Body of pancreas (tissue), 4 donors: Measurements from ENCODE around the gene FILIP1L. TPM values are rescaled to one million over a fixed set of nuclear protein-coding genes. Genes with fewer than 3 reads are reported as not detected.
A peak's percentile ranks its signal among the peaks of the same experiment; 100 is the strongest.
"Not testable (repeated sequence)": the region's sequence is repeated elsewhere in the genome, so short reads cannot be mapped to it uniquely, and the experiment has no call there.

Source experiments
- ATAC-seq: fragments of 150-250 bp; one replicate; pipeline ENCODE4 v1.9.1; 2016
- DNase-seq, 4 donors: peaks; one replicate each; pipeline ENCODE4 v3.0.0-alpha.2; 2019
- H3K27ac ChIP-seq, 4 donors: fragments of 200-600 bp; sonication (generic); 1 replicate in 3 of 4; 2 replicates in 1 of 4; pipeline versions ENCODE4 v1.5.1 to v1.6.1; 2016 to 2019; ENCODE audit warnings: mild to moderate bottlenecking in 1 of 4, mixed read lengths in 1 of 4, moderate library complexity in 1 of 4
- H3K27me3 ChIP-seq, 2 donors: fragments of 200-600 bp; sonication (generic); one replicate each; pipeline ENCODE4 v1.6.0; 2016; ENCODE audit warnings: mild to moderate bottlenecking in 1 of 2
- H3K36me3 ChIP-seq, 2 donors: fragments of 200-600 bp; sonication (generic); replicated peaks in 1 of 2; 2 replicates each; pipeline ENCODE4 v1.5.1; 2016; ENCODE audit warnings: low read depth in 2 of 2; ENCODE audit not compliant: insufficient read depth in 1 of 2
- H3K4me1 ChIP-seq: fragments of 200-600 bp; sonication (generic); one replicate; pipeline ENCODE4 v1.6.0; 2016
- H3K4me3 ChIP-seq, 2 donors: fragments of 200-600 bp; sonication (generic); 1 replicate in 1 of 2; 2 replicates in 1 of 2; pipeline ENCODE4 v1.5.1; 2016 to 2019
- H3K9me3 ChIP-seq, 3 donors: fragments of 200-600 bp; sonication (generic); 1 replicate in 2 of 3; 2 replicates in 1 of 3; pipeline ENCODE4 v1.5.1; 2016
- POLR2A ChIP-seq, 3 donors: fragments of 450-650 bp; IDR thresholded peaks; one replicate each; pipeline ENCODE4 v1.6.1; 2016; ENCODE audit warnings: antibody characterized with exemption in 3 of 3, mild to moderate bottlenecking in 2 of 3
- WGBS, 2 donors: methylation state at CpG; one replicate each; pipeline ENCODE4 v1.1.5; 2017; 5-methylcytosine and 5-hydroxymethylcytosine counted together
- intact Hi-C: fragments of 100-400 bp; cut with DNase I; formaldehyde crosslinking; loops from one replicate; pipeline ENCODE4 v1.15.1; 2023
- total RNA-seq, 2 donors: library from RNA; depleted of rRNA; stranded (reverse); fragments of >200 nt; gene quantifications; one replicate each; pipeline ENCODE4 v1.1.0, GENCODE V29; 2016
- TF ChIP-seq, protein P1 (sequence below), 7 experiments: fragments of 450-650 bp in 4 of 7; fragments of 200-600 bp in 3 of 7; sonication (generic) in 3 of 7; IDR thresholded peaks; one replicate each; pipeline ENCODE4 v1.5.1; 2016 to 2019; ENCODE audit warnings: antibody characterized with exemption in 7 of 7

The FILIP1L gene
- total RNA-seq, 2 donors from 2014 or later = 27.8 to 47.8 TPM

DNA sequence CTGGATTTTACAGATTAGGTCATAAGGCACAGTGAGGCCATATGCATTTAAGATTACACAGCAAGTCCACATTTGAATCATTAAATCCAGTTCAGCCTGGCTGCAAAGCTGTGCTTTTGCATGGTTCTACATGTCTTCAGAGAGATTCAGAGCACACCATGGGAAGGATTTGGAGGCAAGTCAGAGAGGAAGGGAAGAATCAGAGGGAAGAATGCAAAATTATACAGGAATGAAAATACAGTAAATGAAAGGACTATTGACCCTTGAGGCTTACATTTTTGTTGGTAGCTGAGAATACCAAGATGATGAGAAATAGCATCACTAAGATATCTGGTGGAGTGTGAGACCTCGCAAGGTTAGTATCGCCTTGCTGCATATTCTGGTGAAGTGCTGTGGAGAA is 13.9 kb downstream of the FILIP1L start:
- H3K4me3 ChIP-seq = no peak overlapping the region
- H3K9me3 ChIP-seq = no peaks in the 10 kb centered on the region
- DNase-seq (no peak), ATAC-seq (no peak)
- H3K4me1 ChIP-seq = peaks cover 53% of the 10 kb centered on the region
- intact Hi-C loops = no loop called here
- H3K27ac ChIP-seq = no peak overlapping the region
- 94 to 95% methylated on average over 2 of the region's 2 CpGs for WGBS, 2 donors
- no peak for TF ChIP-seq POLR2A (IDR thresholded peaks at IDR 0.05)
- TF ChIP-seq, protein P1, sequence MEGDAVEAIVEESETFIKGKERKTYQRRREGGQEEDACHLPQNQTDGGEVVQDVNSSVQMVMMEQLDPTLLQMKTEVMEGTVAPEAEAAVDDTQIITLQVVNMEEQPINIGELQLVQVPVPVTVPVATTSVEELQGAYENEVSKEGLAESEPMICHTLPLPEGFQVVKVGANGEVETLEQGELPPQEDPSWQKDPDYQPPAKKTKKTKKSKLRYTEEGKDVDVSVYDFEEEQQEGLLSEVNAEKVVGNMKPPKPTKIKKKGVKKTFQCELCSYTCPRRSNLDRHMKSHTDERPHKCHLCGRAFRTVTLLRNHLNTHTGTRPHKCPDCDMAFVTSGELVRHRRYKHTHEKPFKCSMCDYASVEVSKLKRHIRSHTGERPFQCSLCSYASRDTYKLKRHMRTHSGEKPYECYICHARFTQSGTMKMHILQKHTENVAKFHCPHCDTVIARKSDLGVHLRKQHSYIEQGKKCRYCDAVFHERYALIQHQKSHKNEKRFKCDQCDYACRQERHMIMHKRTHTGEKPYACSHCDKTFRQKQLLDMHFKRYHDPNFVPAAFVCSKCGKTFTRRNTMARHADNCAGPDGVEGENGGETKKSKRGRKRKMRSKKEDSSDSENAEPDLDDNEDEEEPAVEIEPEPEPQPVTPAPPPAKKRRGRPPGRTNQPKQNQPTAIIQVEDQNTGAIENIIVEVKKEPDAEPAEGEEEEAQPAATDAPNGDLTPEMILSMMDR (IDR thresholded peaks at IDR 0.05) = no peak
- H3K27me3 ChIP-seq = no peaks in the 10 kb centered on the region
- no peaks in the 10 kb centered on the region for H3K36me3 ChIP-seq

DNA sequence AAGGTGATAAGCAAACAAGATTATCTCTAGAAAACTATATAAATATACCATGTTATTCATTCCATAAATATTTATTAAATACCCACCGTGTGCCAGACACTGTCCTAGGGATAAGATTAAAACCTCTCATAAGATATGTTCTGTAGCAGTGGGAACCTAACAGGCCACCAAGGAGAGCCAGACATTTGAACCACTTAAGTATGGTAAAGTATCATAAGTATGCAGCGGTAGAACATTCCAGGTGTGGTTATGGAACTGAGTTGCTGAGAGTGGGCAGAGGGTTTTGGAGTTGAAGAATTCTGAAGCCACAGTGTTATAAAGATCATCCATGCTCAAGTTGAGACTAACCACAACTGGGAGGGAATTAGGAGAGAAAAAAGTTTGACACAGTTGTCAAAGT is 14.7 kb downstream of the FILIP1L start:
- no peak for TF ChIP-seq POLR2A (IDR thresholded peaks at IDR 0.05)
- TF ChIP-seq, protein P1 (IDR thresholded peaks at IDR 0.05) = no peak
- peaks cover 47% of the 10 kb centered on the region for H3K4me1 ChIP-seq
- intact Hi-C loops = no loop called here
- 56% methylated on average over 2 of the region's 2 CpGs for WGBS, 2 donors
- H3K36me3 ChIP-seq = no peaks in the 10 kb centered on the region
- ATAC-seq (no peak), DNase-seq (no peak)
- H3K4me3 ChIP-seq = no peak overlapping the region
- no peaks in the 10 kb centered on the region for H3K9me3 ChIP-seq
- H3K27me3 ChIP-seq = no peaks in the 10 kb centered on the region
- H3K27ac ChIP-seq = peak overlapping the region in 2 of 4 donors; percentile 9 to 43

DNA sequence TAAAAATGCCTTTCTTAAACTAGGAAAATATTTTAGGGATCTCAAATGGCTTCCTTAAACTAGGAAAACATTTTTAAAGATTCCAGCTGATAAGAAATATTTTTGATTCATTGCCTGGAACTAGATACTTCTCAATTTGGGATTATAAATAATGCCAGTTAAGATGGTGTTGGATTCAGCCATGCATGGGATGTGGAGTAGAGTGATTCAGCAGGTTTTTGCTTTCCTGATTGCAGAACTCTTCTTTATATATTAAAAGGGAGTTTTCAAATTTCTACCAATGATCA is 15.6 kb downstream of the FILIP1L start:
- Histone ChIP-seq H3K4me3 (no peak overlapping the region), H3K27ac (peak overlapping the region in 3 of 4 donors; percentile 43 to 66 (median 57)), H3K4me1 (peaks cover 38% of the 10 kb centered on the region), H3K36me3 (no peaks in the 10 kb centered on the region), H3K27me3 (no peaks in the 10 kb centered on the region), H3K9me3 (no peaks in the 10 kb centered on the region)
- TF ChIP-seq POLR2A (IDR thresholded peaks at IDR 0.05) = no peak
- no peak for DNase-seq
- ATAC-seq = no peak
- intact Hi-C loops = no loop called here

DNA sequence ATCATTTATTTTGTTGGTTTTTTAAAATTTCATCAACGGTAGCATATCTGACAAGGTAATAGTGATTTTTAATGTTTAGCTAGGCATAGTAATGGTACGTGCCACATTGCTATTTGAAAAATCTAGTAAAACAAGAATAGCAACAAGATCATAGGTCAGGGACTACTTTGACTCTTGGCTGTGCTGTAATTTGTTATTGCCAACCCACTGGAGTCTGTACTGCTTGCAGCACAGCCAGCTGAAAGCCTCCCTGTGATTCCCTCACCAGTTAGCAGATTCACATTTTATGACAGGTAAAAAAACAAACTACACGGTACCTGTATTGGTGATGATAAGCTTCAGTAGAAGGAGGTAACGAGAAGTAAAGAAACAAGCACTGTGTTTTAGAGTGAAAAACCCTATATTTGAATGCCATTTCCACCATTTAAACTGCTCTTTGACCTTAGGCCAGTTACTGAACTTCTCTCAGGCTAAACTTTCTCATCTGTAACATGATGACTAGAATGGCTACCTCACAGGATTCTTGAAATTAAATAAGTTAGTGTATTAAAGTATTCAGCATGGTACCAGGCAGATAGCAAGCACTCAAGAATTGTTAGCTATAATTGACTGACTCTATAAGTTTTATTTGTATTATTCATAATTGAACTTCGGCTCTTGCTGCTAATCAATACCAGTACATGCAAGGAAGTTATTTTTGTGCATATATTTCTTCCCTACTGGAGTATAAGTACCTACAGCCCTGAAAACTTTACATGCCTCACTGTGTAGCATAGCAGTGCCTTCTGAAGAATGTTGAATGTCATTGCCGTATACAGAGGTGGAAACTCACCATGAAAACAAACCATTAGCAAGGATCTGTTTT is 16.1 kb downstream of the FILIP1L start:
- no peaks in the 10 kb centered on the region for H3K27me3 ChIP-seq
- H3K9me3 ChIP-seq = no peaks in the 10 kb centered on the region
- 28 to 38% methylated on average over 6 of the region's 6 CpGs for WGBS, 2 donors
- ATAC-seq = peak; percentile 97
- peak; percentile 35 to 58 (median 54) for DNase-seq
- H3K4me3 ChIP-seq = no peak overlapping the region
- no peak for TF ChIP-seq POLR2A (IDR thresholded peaks at IDR 0.05)
- TF ChIP-seq, protein P1 (IDR thresholded peaks at IDR 0.05) = no peak
- peaks cover 33% of the 10 kb centered on the region for H3K4me1 ChIP-seq
- H3K36me3 ChIP-seq = no peaks in the 10 kb centered on the region
- peak overlapping the region in 3 of 4 donors; percentile 43 to 66 (median 57) for H3K27ac ChIP-seq
- intact Hi-C loops = no loop called here

DNA sequence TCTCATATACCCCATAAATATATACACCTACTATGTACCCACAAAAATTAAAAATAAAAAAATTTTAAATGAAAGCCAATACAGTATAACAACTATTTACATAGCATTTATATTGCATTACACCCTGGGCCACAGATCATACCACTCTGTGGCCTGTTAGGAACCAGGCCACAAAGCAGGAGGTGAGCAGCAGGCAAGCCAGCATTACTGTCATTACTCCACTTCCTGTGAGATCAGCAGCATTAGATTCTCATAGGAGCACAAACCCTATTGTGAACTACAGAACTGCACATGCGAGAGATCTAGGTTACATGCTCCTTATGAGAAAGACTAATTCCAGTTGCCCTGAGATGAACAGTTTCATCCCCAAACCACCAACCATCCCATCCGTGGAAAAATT is 17.4 kb downstream of the FILIP1L start:
- intact Hi-C loops = no loop called here
- Histone ChIP-seq H3K27me3 (no peaks in the 10 kb centered on the region), H3K27ac (peak overlapping the region in 3 of 4 donors; percentile 43 to 66 (median 57)), H3K4me3 (no peak overlapping the region), H3K36me3 (no peaks in the 10 kb centered on the region), H3K4me1 (peaks cover 31% of the 10 kb centered on the region), H3K9me3 (no peaks in the 10 kb centered on the region)
- DNase-seq (no peak), ATAC-seq (no peak)
- no peak for TF ChIP-seq POLR2A (IDR thresholded peaks at IDR 0.05)
- TF ChIP-seq, protein P1 (IDR thresholded peaks at IDR 0.05) = no peak
- WGBS, 2 donors = 84 to 100% methylated on average over 2 of the region's 2 CpGs

DNA sequence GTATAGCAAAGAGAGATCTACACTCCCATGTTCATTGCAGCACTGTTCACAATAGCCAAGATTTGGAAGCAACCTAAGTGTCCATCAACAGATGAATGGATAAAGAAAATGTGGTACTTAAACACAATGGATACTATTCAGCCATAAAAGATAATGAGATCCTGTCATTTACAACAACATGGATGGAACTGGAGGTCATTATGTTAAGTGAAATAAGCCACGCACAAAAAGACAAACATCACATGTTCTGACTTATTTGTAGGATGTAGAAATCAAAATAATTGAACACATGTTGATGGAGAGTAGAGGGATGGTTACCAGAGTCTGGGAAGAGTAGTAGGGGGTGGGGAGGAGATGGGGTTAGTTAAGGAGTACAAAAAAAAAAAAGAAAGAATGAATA is 18.0 kb downstream of the FILIP1L start:
- H3K4me3 ChIP-seq, intact Hi-C loops, H3K36me3 ChIP-seq, H3K9me3 ChIP-seq, H3K27me3 ChIP-seq, ATAC-seq, DNase-seq: not testable (repeated sequence)
- WGBS, 2 donors = 91 to 94% methylated on average over 1 of the region's 1 CpG
- Histone ChIP-seq H3K4me1 (peaks cover 31% of the 10 kb centered on the region), H3K27ac (peak overlapping the region in 1 of 4 donors; percentile 43)
